Mononuclear cell (primary cell): ENCODE data around the gene PITRM1. TPM values are rescaled to one million over a fixed set of nuclear protein-coding genes. Genes with fewer than 3 reads are reported as not detected.
A peak's percentile ranks its signal among the peaks of the same experiment; 100 is the strongest.
"Not testable (repeated sequence)": the region's sequence is repeated elsewhere in the genome, so short reads cannot be mapped to it uniquely, and the experiment has no call there.

Experiments
- H3K27me3 ChIP-seq: 2 replicates; pipeline ENCODE4 v1.6.0; 2011; ENCODE audit warnings: low read length, control low read depth; ENCODE audit not compliant: insufficient read depth
- H3K4me1 ChIP-seq: 2 replicates; pipeline ENCODE4 v1.5.1; 2011; ENCODE audit warnings: mild to moderate bottlenecking, low read length, control low read depth; ENCODE audit not compliant: insufficient read depth
- H3K4me3 ChIP-seq: 2 replicates; pipeline ENCODE4 v1.5.1; 2011; ENCODE audit warnings: mild to moderate bottlenecking, low read length, moderate library complexity
- H3K9me3 ChIP-seq: 2 replicates; pipeline ENCODE4 v1.5.1; 2011; ENCODE audit warnings: low read depth, mild to moderate bottlenecking, control low read depth, low read length
- total RNA-seq: library from RNA; depleted of rRNA; stranded (reverse); fragments of >200 nt; gene quantifications from one replicate; pipeline ENCODE4 v1.2.3, GENCODE V29; 2012

The PITRM1 gene, protein sequence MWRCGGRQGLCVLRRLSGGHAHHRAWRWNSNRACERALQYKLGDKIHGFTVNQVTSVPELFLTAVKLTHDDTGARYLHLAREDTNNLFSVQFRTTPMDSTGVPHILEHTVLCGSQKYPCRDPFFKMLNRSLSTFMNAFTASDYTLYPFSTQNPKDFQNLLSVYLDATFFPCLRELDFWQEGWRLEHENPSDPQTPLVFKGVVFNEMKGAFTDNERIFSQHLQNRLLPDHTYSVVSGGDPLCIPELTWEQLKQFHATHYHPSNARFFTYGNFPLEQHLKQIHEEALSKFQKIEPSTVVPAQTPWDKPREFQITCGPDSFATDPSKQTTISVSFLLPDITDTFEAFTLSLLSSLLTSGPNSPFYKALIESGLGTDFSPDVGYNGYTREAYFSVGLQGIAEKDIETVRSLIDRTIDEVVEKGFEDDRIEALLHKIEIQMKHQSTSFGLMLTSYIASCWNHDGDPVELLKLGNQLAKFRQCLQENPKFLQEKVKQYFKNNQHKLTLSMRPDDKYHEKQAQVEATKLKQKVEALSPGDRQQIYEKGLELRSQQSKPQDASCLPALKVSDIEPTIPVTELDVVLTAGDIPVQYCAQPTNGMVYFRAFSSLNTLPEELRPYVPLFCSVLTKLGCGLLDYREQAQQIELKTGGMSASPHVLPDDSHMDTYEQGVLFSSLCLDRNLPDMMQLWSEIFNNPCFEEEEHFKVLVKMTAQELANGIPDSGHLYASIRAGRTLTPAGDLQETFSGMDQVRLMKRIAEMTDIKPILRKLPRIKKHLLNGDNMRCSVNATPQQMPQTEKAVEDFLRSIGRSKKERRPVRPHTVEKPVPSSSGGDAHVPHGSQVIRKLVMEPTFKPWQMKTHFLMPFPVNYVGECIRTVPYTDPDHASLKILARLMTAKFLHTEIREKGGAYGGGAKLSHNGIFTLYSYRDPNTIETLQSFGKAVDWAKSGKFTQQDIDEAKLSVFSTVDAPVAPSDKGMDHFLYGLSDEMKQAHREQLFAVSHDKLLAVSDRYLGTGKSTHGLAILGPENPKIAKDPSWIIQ
- 52.7 TPM for total RNA-seq

DNA sequence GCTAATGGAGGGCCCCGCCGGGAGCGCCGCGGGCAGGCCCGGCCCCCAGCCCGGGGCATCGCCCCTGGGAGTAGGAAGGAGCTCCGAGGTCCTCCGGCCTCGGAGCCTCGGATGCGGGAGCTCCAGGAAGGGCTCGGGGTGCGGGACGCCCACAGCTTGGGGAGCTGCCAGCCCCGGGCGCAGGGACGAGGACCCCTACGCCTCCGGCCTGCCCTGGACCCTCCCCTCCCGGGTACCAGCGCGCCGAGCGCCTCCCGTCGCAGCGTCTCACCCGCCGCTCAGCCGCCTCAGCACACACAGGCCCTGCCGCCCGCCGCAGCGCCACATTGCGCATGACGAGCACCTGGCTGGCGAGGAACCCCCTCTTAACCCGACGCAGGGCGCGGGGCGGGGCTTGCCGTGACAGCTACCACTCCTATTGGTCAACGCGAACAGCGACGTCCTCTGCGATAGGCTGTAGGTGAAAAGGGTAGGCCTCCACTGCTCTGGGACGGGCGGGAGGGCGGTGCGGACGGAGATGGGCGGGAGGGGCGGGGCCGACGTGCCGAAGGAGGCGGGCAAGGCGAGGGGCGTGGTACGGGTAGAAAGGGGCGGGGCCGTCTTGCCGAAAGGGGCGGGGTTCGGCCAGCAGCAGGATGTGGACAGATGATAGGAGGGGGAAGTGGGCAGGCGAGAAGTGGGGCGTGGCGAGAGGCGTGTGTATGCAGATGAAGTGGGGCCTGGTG, at the start of gene PITRM1:
PITRM1 (minus strand) TSS at position 337 of the 725 bp plus-strand sequence; CDS start at position 327, 10 bp downstream.
- Histone ChIP-seq H3K4me1 (peaks cover 16% of the 10 kb centered on the region), H3K9me3 (no peaks in the 10 kb centered on the region), H3K4me3 (peak within 1 kb of the TSS; percentile 86), H3K27me3 (peaks cover 1% of the 10 kb centered on the region)

DNA sequence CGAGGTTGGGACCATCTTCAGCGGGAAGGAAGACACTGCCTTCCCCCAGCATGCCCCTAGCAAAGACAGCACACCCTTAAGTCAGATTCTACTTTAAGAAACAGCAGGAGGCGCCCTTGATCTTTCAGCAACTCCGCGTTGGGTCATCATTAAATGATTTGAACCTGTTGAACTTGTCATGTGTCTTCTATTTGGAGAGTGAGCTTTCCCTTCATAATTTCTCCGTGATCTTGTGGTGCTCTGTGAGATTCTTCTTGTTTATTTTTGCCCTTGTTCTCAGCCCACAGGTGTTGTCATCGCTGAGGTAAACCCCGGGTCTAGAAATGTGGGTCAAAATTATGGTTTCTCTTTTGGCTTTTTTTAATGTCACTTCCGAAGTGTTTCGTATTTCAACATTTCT, 49.5 kb upstream of the PITRM1 start:
- H3K9me3 ChIP-seq, result no peaks in the 10 kb centered on the region
- H3K4me3 ChIP-seq, result no peak overlapping the region
- no peaks in the 10 kb centered on the region for H3K4me1 ChIP-seq
- no peaks in the 10 kb centered on the region for H3K27me3 ChIP-seq

DNA sequence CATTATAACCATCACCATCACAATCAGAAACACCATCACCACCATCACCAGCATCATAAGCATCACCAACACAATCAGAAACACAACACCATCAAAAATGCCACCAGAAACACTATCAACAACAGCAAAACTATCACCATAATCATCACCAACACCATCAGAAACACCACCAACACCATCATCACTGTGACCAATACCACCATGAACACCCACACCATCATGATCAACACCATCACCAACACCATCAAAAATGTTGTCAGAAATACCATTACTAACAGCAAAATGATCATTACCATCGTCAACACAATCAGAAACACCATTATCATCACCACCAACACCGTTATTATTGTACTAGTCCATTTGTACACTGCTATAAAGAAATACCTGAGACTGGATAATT, 49.0 kb upstream of the PITRM1 start:
- not testable (repeated sequence) for H3K4me1 ChIP-seq, H3K4me3 ChIP-seq, H3K27me3 ChIP-seq, H3K9me3 ChIP-seq

DNA sequence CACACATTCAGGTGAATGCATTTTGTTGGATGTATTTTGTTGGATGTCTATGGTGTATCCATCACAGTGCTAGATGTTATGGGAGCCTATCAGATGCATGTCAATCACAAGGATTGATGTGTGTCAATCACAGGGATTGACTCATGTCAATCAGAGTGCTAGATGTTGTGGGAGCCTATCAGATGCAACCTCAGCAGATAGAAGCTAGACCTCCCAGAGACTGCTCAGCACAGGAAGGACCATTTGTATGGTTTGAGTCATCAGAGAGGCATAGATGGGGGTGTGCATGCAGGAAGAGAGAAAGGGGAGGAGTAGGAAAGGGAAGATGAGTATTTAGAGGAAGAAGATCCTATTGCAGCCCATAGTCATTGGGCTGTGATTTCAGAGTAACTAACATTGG, 48.3 kb upstream of the PITRM1 start:
- Histone ChIP-seq H3K9me3 (no peaks in the 10 kb centered on the region), H3K27me3 (no peaks in the 10 kb centered on the region), H3K4me1 (no peaks in the 10 kb centered on the region), H3K4me3 (no peak overlapping the region)

DNA sequence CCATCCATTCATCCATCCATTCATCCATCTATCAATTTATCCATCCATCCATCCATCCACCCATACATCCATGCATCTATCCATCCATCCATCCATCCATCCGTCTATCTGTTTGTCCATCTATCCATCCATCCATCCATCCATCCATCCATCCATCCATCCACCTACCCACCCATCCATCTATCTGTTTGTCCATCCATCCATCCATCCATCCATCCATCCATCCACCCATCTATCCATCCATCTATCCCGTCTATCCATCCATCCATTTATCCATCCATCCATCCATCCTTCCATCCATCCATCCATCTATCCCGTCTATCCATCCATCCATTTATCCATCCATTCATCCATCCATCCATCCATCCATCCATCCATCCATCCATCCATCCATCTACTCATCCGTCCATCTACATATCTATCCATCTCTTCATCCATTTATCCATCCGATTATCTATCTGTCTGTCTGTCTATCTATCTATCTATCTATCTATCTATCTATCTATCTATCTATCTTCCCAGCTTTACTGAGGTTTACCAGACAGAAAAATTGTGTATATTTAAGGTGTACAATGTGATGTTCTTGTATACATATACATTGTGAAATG, 46.5 kb upstream of the PITRM1 start:
- not testable (repeated sequence) for H3K27me3 ChIP-seq, H3K4me3 ChIP-seq, H3K9me3 ChIP-seq, H3K4me1 ChIP-seq

DNA sequence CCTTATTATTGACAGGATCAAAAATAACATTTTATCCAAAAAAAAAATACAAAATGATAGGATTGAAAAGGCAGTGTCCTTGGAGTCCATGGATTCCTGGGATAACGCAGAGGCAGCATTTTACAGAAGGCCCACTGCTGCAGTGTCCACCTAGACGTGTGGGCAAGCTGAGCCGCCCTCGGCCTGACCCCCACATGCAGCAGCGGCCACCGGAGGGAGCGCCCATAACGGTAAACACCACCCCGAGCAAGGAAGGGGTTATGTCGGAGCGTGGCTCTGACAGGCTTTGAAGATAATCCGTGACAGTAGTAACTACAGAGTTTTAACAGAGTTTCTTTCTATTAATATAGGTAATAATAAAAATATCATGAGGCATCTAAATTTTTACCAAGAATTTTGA, 45.3 kb upstream of the PITRM1 start:
- Histone ChIP-seq H3K4me3 (no peak overlapping the region), H3K4me1 (no peaks in the 10 kb centered on the region), H3K9me3 (no peaks in the 10 kb centered on the region), H3K27me3 (no peaks in the 10 kb centered on the region)

DNA sequence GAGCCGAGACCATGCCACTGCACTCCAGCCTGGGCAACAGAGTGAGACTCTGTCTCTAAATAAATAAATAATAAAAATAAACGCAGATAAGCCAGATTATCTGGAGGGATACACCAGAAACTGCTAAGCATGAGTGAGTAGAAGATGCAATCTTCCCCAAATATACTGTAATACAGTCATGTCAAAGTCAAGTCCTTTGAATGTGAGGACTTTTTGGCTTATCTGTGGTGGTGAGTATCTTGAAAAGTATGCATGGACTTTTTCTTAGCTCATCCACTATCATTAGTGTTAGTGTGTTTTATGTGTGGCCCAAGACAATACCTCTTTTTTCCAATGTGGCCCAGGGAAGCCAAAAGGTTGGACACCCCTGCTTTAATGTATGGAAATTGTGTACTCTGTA, 44.7 kb upstream of the PITRM1 start:
- Histone ChIP-seq H3K9me3 (no peaks in the 10 kb centered on the region), H3K4me3 (no peak overlapping the region), H3K4me1 (no peaks in the 10 kb centered on the region), H3K27me3 (no peaks in the 10 kb centered on the region)

DNA sequence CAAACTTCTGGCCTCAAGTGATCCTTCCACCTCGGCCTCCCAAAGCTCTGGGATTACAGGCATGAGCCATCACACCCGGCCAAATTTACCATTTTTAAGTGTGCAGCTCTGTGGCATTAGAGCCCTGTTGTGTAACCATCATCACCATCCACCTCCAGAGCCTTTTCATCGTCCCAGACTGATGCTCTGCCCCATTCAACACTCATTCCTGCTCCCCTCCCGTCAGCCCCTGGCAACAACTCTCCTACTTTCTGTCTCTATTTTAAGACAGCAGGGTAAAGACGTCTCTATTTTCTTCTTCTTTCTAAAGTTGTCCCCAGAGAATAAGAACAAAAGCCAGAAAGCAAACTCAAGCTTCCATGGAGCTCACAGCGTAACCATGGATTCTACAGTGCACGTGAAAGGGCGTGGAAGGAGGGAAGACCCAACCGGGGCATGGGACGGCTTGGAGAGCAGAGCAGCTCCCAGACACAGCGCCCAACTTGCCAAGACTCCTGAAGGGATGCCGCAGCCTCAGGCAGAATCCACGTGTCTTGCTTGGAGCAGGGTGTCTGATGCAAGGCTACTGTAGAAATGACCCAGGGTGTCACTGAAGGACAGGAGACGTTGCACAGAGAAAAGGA, 42.7 kb upstream of the PITRM1 start:
- no peaks in the 10 kb centered on the region for H3K27me3 ChIP-seq
- no peaks in the 10 kb centered on the region for H3K9me3 ChIP-seq
- no peak overlapping the region for H3K4me3 ChIP-seq
- no peaks in the 10 kb centered on the region for H3K4me1 ChIP-seq

DNA sequence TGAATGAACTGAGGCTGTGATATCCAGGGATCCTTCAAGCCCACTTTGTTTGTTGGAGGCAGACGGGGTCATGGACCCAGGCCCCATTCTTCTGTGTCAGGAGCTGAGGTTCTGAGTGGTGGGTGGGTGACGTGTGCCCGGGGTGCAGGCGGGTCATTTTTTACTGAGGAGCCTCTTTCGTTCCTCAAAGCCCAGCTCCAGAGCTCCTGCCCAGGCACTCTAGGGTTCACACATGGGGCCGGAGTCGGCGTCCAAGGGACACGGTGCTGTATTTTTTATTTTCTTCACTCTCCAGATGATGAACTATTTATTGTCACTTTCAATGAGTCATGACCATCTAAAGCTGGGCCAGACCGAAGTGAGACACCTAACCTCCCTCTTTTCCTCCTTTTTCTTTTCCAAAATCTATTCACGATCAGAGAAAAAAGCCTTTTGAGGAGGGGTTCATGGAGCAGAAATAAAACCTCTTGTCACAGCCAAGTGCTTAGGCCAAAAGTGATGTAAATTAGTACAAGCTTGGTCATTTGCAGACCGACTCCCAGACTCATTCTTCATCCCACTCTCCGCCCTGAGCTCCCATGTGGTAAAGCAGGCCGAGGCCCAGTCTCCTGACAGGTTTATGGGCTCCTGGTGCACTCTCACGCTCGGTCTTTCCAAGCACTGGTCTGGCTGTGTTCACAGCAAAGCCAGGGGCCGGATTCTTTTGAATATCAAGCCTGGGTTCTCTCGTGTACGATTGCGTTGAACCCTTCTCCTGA, 41.4 kb upstream of the PITRM1 start:
- Histone ChIP-seq H3K4me3 (no peak overlapping the region), H3K9me3 (no peaks in the 10 kb centered on the region), H3K4me1 (no peaks in the 10 kb centered on the region), H3K27me3 (no peaks in the 10 kb centered on the region)

DNA sequence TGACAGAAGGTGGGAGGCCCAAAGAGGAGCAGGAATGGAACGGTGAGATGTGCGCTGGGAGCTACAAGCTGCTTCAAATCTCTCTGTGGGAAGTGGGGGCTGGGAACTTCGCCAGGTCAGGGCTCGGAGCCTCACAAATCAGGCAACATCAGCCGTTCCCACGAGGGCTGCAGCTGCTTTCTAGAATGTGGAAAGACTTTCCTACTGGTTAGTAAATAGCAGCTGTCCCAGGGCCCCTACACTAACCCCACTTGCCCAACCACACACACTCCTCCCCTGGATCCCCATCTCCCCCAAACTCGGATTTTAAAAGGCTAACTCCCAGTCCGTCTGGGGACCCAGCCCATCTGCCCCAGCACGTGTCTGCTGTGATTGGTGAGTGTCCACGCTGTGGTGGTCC, 40.6 kb upstream of the PITRM1 start:
- Histone ChIP-seq H3K4me3 (no peak overlapping the region), H3K4me1 (no peaks in the 10 kb centered on the region), H3K27me3 (no peaks in the 10 kb centered on the region), H3K9me3 (no peaks in the 10 kb centered on the region)

DNA sequence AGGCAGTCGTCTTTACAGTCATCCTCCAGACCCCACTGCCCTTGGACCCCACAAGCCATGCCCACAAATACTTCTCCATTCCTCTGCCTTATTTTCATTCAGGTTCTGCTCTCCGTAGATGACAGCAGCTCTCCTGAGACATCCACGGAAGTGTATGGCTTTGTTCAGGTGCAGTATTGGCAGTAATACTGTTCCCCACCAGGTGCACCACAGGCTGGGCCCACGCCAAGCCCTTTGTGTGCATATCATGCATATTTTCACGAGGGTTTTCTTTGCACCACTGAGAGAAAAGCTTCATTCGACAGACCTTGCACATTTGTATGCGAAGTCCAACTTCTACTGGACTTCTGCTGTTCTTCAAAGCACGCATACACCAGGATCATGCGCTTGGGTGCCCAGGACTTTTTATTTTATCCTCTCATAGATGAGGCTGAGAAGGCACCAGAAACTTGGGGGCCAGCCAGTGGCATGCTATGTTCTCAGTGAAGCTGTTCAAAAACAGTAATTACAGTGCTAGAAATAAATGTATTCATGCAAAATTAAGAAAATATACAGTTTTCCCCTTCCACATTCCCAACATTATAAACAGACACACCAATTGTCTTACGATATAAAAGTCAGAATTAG, 37.8 kb upstream of the PITRM1 start:
- Histone ChIP-seq H3K9me3 (no peaks in the 10 kb centered on the region), H3K4me3 (no peak overlapping the region), H3K4me1 (no peaks in the 10 kb centered on the region), H3K27me3 (no peaks in the 10 kb centered on the region)

DNA sequence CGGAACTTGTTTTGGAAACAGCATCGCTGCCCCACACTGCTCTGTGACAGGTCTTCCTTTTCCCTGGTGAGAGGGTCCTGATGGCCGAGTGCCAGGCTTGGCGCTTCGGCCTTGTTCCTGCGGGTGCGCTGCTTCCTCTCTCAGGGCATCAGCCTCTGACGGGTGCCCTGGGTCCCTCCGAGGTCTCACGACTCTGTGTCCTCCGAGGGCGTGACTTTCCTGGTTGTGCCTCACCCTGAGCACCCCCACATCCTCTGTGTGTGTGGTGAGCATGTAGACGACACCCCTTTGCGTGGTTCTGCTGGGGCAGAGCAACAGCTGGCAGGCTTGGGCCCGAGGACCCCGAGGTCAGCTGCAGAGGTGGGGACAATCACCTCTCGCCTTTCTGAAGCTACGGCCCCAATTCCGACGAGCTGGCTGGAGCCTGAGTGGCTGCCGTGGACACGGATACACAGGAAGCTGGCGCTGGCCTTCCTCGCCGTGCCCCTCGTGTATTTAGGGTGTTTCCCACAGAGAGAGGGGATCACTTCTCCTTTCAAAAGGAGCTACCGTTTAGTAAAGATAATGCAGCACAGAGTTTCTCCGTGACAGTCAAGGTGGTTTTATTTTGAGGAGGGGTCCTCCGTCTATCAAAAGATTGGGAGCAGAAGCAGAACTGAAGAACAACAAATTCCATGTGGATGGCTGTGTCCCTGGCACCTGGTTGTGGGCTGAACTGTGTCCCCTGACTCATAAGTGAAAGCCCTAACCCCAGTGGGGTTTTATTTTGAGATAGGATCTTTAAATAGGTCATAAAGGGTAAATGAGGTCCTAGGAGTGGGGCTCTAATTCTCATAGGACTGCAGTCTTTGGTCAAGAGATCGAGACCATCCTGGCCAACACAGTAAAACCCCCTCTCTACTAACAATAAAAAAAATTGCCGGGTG, 36.2 kb upstream of the PITRM1 start:
- Histone ChIP-seq H3K9me3 (no peaks in the 10 kb centered on the region), H3K4me1 (no peaks in the 10 kb centered on the region), H3K4me3 (no peak overlapping the region), H3K27me3 (no peaks in the 10 kb centered on the region)
